ENCODE measurements around the gene NOC4L. TPM values are rescaled to one million over a fixed set of nuclear protein-coding genes. Genes with fewer than 3 reads are reported as not detected.

NOC4L gene
- total RNA-seq, 2 experiments from 2014 or later = 31.0 to 47.6 TPM

GRCh38 chr12:132189378-132190011 is 45.2 kb downstream of the NOC4L start:
- Histone ChIP-seq H3K9me2 (ENCODE audit: insufficient read depth, low read length) (no peaks in the 10 kb centered on the region), H3K27ac (ENCODE audit: low read depth, low read length, poor library complexity, severe bottlenecking) (no peak overlapping the region), H2AFZ (ENCODE audit: low read length) (no peak overlapping the region), H3K79me2 (ENCODE audit: insufficient read depth, low read depth, low read length) (no peaks in the 10 kb centered on the region), H3K4me3 (ENCODE audit: low read depth, low read length, poor library complexity, severe bottlenecking) (no peak overlapping the region), H3K4me2 (ENCODE audit: low read length) (peak overlapping the region; percentile 41; the same call in 1 of the 2 replicates), H3K36me3 (ENCODE audit: insufficient read depth, low read length) (no peaks in the 10 kb centered on the region), H3K4me1 (ENCODE audit: insufficient read depth, low read length, poor library complexity, severe bottlenecking) (no peaks in the 10 kb centered on the region), H4K20me1 (ENCODE audit: insufficient read depth, low read length) (no peaks in the 10 kb centered on the region), H3K9me3 (ENCODE audit: low read length) (no peaks in the 10 kb centered on the region)
- POLR2A ChIA-PET = no interaction called here
- DNase-seq (ENCODE audit: low spot score) = no peak
- BruUV-seq (replicated peaks) = no TSS peak
- no peak for TF ChIP-seq EZH2phosphoT487 (IDR thresholded peaks at IDR 0.05; ENCODE audit: borderline replicate concordance, low read depth, low read length)
- TF ChIP-seq CTCF (conservative IDR thresholded peaks at IDR 0.05; ENCODE audit: low read length) = no peak
- intact Hi-C loops (cut with micrococcal nuclease; ENCODE audit: unreplicated experiment) = no loop called here
- CTCF ChIA-PET (ENCODE audit: unreplicated experiment) = interaction anchor here (0.6 kb wide), 1 partner anchor 987 kb away, joined by 3 read pairs; no protein-coding TSS in a partner anchor

- intact Hi-C loops (cut with micrococcal nuclease; ENCODE audit: unreplicated experiment) = no loop called here
- ChIA-PET CTCF (ENCODE audit: unreplicated experiment) (no interaction called here), POLR2A (no interaction called here)
- Histone ChIP-seq H3K4me1 (ENCODE audit: insufficient read depth, low read length, poor library complexity, severe bottlenecking) (no peaks in the 10 kb centered on the region), H3K79me2 (ENCODE audit: insufficient read depth, low read depth, low read length) (no peaks in the 10 kb centered on the region), H3K27ac (ENCODE audit: low read depth, low read length, poor library complexity, severe bottlenecking) (no peak overlapping the region), H3K4me2 (ENCODE audit: low read length) (peak overlapping the region; percentile 41; the same call in 1 of the 2 replicates), H4K20me1 (ENCODE audit: insufficient read depth, low read length) (no peaks in the 10 kb centered on the region), H3K36me3 (ENCODE audit: insufficient read depth, low read length) (no peaks in the 10 kb centered on the region), H3K9me2 (ENCODE audit: insufficient read depth, low read length) (no peaks in the 10 kb centered on the region), H3K9me3 (ENCODE audit: low read length) (no peaks in the 10 kb centered on the region), H3K4me3 (ENCODE audit: low read depth, low read length, poor library complexity, severe bottlenecking) (no peak overlapping the region), H2AFZ (ENCODE audit: low read length) (no peak overlapping the region)
- DNase-seq (ENCODE audit: low spot score) = no peak
- TF ChIP-seq EZH2phosphoT487 (IDR thresholded peaks at IDR 0.05; ENCODE audit: borderline replicate concordance, low read depth, low read length) (no peak), CTCF (conservative IDR thresholded peaks at IDR 0.05; ENCODE audit: low read length) (no peak)
- no TSS peak for BruUV-seq (replicated peaks)
Measured at GRCh38 chr12:132190012-132190755, 45.9 kb downstream of the NOC4L start.
